Skeletal muscle tissue (tissue), 4 donors: Measurements from ENCODE around the gene CTU1. TPM values are rescaled to one million over a fixed set of nuclear protein-coding genes. Genes with fewer than 3 reads are reported as not detected.

ENCODE experiments used
- H3K27ac ChIP-seq: one replicate; pipeline ENCODE4 v1.7.0; 2013; ENCODE audit warnings: mild to moderate bottlenecking, low read depth, low read length, inconsistent platforms
- H3K27me3 ChIP-seq, 3 donors: one replicate each; pipeline ENCODE4 v1.7.0; 2013; ENCODE audit warnings: low read length in 3 of 3; ENCODE audit not compliant: control insufficient read depth in 3 of 3, insufficient read depth in 3 of 3
- H3K36me3 ChIP-seq, 3 donors: one replicate each; pipeline ENCODE4 v1.7.0; 2013; ENCODE audit warnings: low read length in 3 of 3; ENCODE audit not compliant: control insufficient read depth in 3 of 3, insufficient read depth in 3 of 3
- H3K4me1 ChIP-seq, 3 donors: one replicate each; pipeline ENCODE4 v1.7.0; 2013; ENCODE audit warnings: low read length in 3 of 3, mild to moderate bottlenecking in 3 of 3; ENCODE audit not compliant: control insufficient read depth in 3 of 3, insufficient read depth in 3 of 3
- H3K4me3 ChIP-seq, 3 donors: one replicate each; pipeline ENCODE4 v1.7.0; 2013; ENCODE audit warnings: low read length in 3 of 3
- H3K9ac ChIP-seq, 3 donors: one replicate each; pipeline ENCODE4 v1.7.0; 2013; ENCODE audit warnings: low read length in 3 of 3, mild to moderate bottlenecking in 3 of 3, moderate library complexity in 2 of 3, low read depth in 1 of 3
- H3K9me3 ChIP-seq, 3 donors: one replicate each; pipeline ENCODE4 v1.7.0; 2013; ENCODE audit warnings: low read length in 3 of 3; ENCODE audit not compliant: control insufficient read depth in 3 of 3
- total RNA-seq: library from RNA; depleted of rRNA; stranded (reverse); fragments of >200 nt; gene quantifications from one replicate; pipeline ENCODE4 v1.2.3, GENCODE V29; 2014
- donor health status: Osteomylitis.

CTU1 gene
- total RNA-seq, 1 donor from 2014 or later, result 4.2 TPM

DNA sequence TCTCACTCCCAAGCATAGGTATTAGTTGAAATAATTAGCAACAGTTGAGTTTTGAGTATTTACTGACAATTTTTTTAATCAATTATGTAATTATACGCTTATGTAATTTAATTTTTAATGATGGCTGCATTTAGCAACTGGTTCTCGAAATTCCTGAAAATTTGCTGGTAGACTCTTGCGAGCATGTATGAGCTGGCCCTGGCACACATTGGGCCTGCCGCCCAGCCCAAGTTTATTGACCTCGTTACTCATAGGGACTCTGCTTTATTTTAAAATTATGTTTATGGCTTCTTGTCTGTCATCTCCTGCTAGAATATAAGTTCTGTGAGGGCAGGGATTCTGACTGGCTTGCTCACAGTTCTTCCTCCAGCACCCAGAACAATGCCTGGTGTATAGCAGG is 32.2 kb downstream of the CTU1 start:
- Histone ChIP-seq H3K27ac (no peak overlapping the region), H3K9me3 (peaks cover 0 to 3% (median 2%) of the 10 kb centered on the region in 3 donors), H3K36me3 (no peaks in the 10 kb centered on the region), H3K4me3 (no peak overlapping the region), H3K27me3 (peaks cover 0 to 8% (median 5%) of the 10 kb centered on the region in 3 donors), H3K9ac (no peak overlapping the region), H3K4me1 (no peaks in the 10 kb centered on the region)

DNA sequence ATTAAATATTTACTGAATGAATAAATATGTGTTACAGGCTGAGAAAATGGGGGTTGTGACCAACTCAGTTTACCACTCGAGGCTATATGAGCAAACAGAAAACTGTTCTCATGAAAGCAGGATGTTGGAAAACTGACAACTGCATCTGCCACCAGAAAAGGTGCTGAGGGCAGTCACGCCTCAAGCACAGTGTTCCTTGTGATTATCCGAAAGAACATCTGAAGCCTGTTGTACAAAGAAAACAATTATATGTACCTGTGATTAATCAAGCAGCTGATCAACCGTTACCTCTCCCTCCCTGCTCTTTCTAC is 37.2 kb downstream of the CTU1 start:
- no peaks in the 10 kb centered on the region for H3K36me3 ChIP-seq
- H3K4me3 ChIP-seq, result no peak overlapping the region
- H3K4me1 ChIP-seq, result peaks cover 0 to 2% (median 0%) of the 10 kb centered on the region in 3 donors
- H3K27me3 ChIP-seq, result peaks cover 0 to 5% (median under 1%) of the 10 kb centered on the region in 3 donors
- H3K9ac ChIP-seq, result no peak overlapping the region
- H3K9me3 ChIP-seq, result peaks cover 0 to 3% (median 2%) of the 10 kb centered on the region in 3 donors
- no peak overlapping the region for H3K27ac ChIP-seq

DNA sequence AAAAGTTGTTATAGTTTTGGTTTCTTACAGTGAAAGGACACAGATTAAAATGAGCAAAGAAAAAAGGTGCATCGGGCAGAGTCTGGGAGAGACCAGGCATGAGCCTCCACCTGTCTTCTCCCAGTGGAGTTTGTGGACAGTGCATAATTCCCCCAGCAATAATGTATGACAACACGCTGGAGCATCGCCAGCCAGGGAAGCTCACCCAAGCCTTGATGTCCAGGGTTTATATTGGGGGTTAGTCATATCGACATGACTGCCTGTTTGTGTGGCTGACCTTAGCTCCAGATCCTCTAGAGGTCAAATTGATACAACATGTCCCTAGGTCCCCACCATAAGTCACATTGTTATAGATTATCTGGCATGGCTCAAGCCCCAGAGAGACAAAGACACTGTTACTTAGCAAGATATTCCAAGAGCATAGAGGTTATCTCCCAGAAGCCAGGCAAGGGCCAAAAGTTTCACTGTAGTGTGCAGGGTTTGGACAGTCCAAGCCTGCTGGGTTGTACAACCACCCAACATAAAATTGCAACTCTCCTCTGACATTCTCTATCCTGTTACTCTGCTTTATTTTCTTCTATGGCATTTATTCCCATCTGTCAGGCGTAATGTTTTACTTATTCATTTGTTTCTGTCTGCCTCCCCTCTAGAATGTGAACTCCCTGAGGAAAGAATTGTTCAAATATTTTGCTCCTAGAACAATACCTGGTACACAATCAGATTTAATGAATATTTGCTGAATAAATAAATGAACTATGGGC is 37.7 kb downstream of the CTU1 start:
- Histone ChIP-seq H3K4me1 (peaks cover 0 to 2% (median 0%) of the 10 kb centered on the region in 3 donors), H3K27ac (no peak overlapping the region), H3K9ac (no peak overlapping the region), H3K9me3 (peaks cover 0 to 3% (median 2%) of the 10 kb centered on the region in 3 donors), H3K36me3 (no peaks in the 10 kb centered on the region), H3K27me3 (peaks cover 0 to 6% (median 5%) of the 10 kb centered on the region in 3 donors), H3K4me3 (no peak overlapping the region)

DNA sequence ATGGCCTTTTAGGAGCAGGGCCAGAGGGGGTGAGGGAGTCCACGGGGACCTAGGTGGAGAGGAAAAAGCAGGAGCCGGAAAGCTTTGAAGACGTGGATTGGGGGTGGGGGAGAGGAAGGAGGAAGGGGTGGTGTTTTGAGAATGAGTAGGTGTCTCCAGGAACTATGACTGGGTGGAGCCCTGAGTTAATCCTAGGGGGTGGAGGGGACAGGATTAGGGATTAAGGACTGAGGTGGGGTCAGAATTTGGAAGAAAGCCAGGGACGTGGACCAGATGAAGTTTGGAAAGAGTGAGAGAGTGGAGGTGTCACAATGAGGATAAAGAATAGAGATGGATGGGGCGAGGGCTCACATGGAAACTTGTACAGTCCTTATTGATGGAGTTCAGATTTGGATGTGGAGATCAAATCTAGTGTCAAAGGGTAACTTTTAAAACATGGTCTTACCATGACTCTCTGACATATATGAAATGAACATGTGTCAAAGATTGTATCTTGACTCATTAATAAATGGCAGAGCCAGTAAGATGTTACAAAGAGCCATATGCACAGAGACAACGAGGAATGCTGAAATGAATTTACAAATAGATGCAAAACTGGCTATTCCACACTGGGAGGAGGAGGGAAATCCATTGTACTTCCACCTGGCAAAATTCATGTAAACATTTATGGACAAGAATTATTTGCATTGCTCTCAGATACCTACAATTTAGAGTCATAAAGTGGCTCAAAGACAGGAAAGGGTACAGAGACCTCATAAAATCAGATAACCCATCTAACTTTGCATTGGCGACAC is 41.6 kb downstream of the CTU1 start:
- no peaks in the 10 kb centered on the region for H3K36me3 ChIP-seq
- H3K9ac ChIP-seq, result no peak overlapping the region
- H3K27ac ChIP-seq, result no peak overlapping the region
- H3K9me3 ChIP-seq, result peaks cover 0 to 2% (median 0%) of the 10 kb centered on the region in 3 donors
- peaks cover 14 to 25% (median 16%) of the 10 kb centered on the region in 3 donors for H3K27me3 ChIP-seq
- peaks cover 0 to 3% (median 2%) of the 10 kb centered on the region in 3 donors for H3K4me1 ChIP-seq
- H3K4me3 ChIP-seq, result no peak overlapping the region

DNA sequence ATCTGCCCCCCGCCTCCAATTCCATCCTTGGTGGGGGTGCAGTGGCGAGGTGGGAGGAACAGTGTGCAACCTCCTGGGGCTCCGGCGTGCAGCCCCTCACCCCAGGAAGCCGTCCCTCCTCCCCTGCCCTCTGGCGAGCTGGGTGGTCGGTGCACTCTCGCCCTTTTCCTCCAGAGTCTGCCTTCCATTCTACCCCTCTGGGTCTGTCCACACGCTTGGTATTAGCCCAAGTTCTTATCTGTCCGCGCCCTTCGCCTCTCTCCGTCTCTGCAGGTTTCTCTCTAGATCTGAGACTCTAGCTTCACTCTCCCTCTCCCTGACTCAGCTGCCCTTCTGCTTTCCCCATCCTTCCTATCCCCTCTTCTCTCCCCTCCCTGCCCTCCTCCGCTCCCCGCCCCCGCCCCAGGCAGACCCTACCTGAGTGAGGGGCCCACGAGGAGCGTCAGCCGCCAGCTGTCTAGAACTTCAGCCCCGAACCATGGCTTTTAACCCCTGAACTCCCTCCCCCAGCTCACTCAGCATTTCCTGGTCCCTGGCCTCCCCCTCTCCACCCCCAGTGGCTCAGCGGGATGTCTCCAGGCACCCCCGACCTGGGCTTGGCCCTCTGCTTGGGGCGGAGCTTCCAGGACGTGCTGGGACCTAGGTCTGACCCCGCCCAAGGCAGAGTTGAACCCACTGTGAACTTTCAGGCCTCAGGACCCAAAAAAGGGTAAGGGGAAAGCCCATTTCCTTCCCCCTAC is 42.8 kb downstream of the CTU1 start:
- H3K27me3 ChIP-seq, result peaks cover 14 to 28% (median 16%) of the 10 kb centered on the region in 3 donors

DNA sequence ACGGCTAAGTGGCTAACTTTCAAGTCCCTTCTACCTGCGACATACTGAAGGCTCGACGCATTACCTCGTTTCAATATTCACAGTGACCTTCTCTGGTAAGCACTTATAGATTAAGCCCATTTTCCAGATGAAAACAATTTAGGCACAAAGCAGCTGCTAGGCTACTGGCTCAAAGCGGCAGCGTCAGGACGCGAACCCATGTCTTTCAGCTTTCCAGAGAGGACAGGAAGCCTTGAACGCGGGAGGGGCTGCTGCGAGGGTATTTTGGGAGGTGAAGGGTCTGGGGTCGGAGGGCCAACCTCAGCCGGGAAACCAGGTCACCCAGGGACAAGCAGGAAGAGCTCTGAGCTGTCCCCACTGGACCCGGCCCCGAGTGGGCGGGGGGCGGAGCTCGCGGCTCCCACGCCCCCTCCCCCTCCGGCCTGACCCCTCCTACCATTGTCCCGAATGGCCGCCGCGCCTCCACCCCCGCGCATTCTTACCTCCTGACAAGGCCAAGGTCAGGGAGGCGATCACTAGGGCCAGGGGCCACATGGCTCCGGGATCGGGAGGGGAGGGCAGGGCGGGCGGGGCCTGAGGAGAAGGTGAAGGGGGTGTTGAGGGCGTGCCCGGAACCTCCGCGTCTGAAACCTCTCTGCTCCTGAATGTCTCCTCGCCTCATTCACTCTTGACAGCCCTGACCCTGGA is 43.5 kb downstream of the CTU1 start, which contains the start of gene KLK13:
TSS of gene KLK13 (minus strand) at position 559 of the 687 bp plus-strand sequence. CDS start at position 534, 25 bp downstream.
- H3K36me3 ChIP-seq, result no peaks in the 10 kb centered on the region
- peaks cover 14 to 29% (median 16%) of the 10 kb centered on the region in 3 donors for H3K27me3 ChIP-seq
- H3K4me3 ChIP-seq, result no peak within 1 kb of the TSS
- H3K27ac ChIP-seq, result no peak within 1 kb of the TSS
- H3K4me1 ChIP-seq, result peaks cover 0 to 3% (median 2%) of the 10 kb centered on the region in 3 donors
- H3K9me3 ChIP-seq, result peaks cover 0 to 2% (median 0%) of the 10 kb centered on the region in 3 donors
- H3K9ac ChIP-seq, result no peak within 1 kb of the TSS

More for the DNA sequence above, 42.8 kb downstream of the CTU1 start:
- Histone ChIP-seq H3K9me3 (peaks cover 0 to 2% (median 0%) of the 10 kb centered on the region in 3 donors), H3K4me3 (no peak overlapping the region), H3K4me1 (peaks cover 0 to 3% (median 2%) of the 10 kb centered on the region in 3 donors), H3K9ac (no peak overlapping the region), H3K27ac (no peak overlapping the region), H3K36me3 (no peaks in the 10 kb centered on the region)

DNA sequence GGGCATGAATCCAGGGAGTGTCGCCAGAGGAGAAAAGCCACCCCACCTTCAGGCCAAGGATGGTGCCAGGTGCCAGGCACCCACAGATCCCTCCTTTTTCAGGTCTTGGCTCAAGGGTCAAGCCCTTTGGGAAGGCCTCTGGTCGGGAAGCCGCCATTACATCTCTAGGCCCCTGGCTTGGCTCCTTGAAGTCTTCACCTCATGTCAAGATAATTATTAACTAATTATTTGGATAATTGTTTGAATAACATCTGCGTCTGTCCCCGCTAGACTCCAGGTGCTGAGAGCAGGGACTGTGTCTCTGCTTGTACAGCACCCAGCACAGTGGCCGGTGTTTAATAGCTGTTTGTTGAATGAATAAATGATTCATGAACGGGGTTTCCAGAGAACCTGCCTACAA is 44.5 kb downstream of the CTU1 start:
- H3K4me1 ChIP-seq, result peaks cover 0 to 3% (median 2%) of the 10 kb centered on the region in 3 donors
- peaks cover 0 to 2% (median 0%) of the 10 kb centered on the region in 3 donors for H3K9me3 ChIP-seq
- no peak overlapping the region for H3K27ac ChIP-seq
- H3K9ac ChIP-seq, result no peak overlapping the region
- no peak overlapping the region for H3K4me3 ChIP-seq
- peaks cover 14 to 31% (median 16%) of the 10 kb centered on the region in 3 donors for H3K27me3 ChIP-seq
- no peaks in the 10 kb centered on the region for H3K36me3 ChIP-seq

DNA sequence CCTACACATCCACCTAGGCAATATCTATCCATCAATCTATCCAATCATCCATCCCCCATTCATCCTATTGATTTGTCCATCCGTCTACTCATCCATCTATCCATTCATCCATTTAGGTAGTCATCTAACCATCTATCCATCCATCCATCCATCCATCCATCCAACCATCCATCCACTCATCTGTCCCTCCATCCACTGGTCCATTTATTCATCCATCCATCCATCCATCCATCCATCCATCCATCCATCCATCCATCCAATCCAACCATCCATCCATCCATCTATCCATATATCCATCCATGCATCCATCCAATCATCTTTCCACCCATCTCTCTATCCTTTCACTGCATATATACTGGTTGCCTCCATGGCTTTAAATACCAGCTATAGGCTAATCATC is 47.2 kb downstream of the CTU1 start:
- no peak overlapping the region for H3K4me3 ChIP-seq
- peaks cover 0 to 2% (median 0%) of the 10 kb centered on the region in 3 donors for H3K9me3 ChIP-seq
- H3K36me3 ChIP-seq, result no peaks in the 10 kb centered on the region
- peaks cover 12 to 30% (median 14%) of the 10 kb centered on the region in 3 donors for H3K27me3 ChIP-seq
- no peak overlapping the region for H3K9ac ChIP-seq
- H3K4me1 ChIP-seq, result peaks cover 0 to 3% (median 0%) of the 10 kb centered on the region in 3 donors
- no peak overlapping the region for H3K27ac ChIP-seq

DNA sequence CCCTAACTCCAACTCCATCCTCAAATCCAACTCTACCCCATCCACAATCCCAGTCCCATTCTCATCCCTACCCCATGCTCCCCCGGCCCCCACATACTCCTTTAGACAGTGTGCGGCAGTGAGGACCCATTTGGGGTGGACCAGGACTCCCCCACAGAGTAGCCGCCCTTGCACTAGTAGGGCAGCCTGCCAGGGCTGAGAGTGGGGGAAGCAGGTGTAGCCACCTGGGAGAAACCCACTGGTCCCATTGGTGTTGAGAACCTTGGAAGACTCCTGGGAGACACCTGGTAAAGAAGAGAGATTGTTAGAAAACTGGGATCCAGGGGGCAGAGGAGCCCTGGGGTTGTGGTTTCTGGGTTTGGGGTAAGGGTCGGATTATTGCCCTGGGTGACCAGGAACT is 47.9 kb downstream of the CTU1 start:
- no peak overlapping the region for H3K4me3 ChIP-seq
- H3K9me3 ChIP-seq, result peaks cover 0 to 2% (median 0%) of the 10 kb centered on the region in 3 donors
- peaks cover 12 to 25% (median 14%) of the 10 kb centered on the region in 3 donors for H3K27me3 ChIP-seq
- H3K27ac ChIP-seq, result no peak overlapping the region
- peaks cover 0 to 3% (median 0%) of the 10 kb centered on the region in 3 donors for H3K4me1 ChIP-seq
- H3K36me3 ChIP-seq, result no peaks in the 10 kb centered on the region
- H3K9ac ChIP-seq, result no peak overlapping the region
